LNCAP (cell line): ENCODE results near the gene PRF1.

Experiments used
- CTCF ChIP-seq: fragments of 450-650 bp; IDR thresholded peaks from 2 replicates; pipeline ENCODE4 v1.5.1; 2017; ENCODE audit warnings: mild to moderate bottlenecking

Gene PRF1

DNA sequence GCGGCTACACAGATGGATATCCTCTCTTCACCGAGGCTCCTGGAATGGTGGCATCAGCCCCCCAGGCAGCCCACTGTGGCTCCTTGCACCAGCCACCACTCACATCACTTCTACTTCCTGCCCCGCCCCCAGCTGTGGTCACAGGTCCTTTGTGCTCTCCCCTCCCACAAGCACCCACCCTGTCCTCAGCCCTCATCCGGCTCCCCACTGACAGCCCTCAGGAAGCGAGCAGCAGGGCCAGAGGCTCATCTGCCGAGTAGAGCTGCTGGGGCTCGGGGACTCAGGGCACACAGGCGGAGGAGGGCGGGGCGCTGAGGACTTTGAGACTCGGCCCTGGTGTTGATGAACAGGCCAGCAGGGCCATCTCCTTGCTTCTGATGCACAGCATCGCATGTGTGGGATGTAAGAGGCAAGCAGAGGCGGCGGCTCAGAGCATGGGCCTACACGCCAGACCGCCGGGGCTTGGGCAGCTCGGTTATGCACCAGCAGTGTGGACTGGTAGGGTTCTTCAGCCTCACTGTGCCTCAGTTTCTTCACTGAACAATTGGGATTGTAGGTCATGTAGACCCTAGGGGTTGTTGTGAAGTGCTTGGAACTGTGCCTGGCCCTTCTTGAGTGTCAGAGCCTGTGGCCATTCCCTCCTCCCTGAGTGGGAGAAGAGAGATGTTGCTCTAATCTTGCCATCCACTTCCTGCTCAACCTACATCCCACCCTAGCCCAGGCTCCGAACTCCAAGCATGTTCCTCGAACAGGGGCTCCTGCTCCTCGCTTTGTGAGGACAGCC lies at the start of gene PRF1:
TSS of gene PRF1 (minus strand) at position 77 of the 784 bp plus-strand sequence. CDS start 1,839 bp downstream, outside the sequence.
- no peak for TF ChIP-seq CTCF

GRCh38 chr10:70651661-70652060 lies 49.1 kb upstream of the PRF1 start:
- TF ChIP-seq CTCF: no peak

DNA sequence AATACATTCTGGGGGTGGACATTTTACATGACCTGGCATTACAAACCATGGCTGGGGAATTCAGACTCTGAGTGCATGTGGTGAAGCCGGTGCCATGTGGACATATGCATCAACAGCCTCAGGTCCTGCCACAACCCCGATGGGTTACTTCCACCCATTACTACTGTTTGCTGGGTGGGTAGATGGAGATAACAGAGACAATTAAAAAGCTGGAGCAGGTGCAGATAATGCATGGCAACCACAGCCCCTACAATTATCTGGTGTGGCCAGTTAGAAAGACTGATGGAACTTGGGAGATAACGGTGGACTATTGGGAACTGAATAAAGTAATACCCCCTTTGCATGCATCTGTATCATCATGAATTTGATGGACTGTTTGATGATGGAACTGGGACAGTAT lies 48.2 kb upstream of the PRF1 start:
- TF ChIP-seq CTCF: no peak

GRCh38 chr10:70650104-70650503 lies 47.6 kb upstream of the PRF1 start:
- no peak for TF ChIP-seq CTCF

DNA sequence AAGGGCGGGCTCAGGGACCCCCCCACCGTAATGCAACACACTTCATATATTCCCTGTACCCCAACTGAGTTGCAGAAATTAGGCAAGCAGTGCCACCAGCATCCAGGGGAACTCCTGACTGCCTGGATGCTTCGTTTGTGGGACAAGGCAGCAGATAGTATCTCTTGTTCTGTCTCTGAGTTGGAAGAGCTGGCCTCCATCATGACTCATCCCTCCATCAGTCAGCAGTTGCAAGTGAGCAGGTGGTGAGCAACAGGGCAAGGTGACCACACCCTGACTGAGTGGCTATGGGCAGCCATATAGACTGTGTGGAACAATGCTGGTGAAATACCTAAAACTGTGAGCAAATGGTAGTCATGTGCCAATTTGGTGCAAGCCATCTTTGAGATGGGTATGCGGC lies 47.0 kb upstream of the PRF1 start:
- no peak for TF ChIP-seq CTCF

DNA sequence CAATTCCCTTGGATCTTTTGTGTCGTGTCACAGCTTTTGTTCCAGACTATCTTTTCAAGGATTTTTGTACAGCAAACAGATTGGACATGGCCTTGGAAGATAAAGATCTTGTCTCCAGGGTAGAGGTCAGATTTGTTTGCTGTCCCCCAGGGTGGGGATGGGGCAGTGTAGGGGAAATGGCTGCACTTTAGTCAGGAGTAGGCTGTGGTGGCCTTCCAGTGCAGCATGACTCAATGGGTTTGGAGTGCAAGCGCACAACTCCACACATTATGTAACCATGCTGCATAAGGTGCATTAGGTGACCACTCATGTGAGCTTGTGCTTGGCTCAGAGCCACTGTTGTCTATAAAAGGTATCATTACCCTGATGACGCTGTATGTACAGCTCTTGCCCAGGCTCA lies 45.9 kb upstream of the PRF1 start:
- TF ChIP-seq CTCF: no peak

- no peak for TF ChIP-seq CTCF
Measured at GRCh38 chr10:70647086-70647485, 44.5 kb upstream of the PRF1 start.

GRCh38 chr10:70634011-70634410 lies 31.5 kb upstream of the PRF1 start:
- no peak for TF ChIP-seq CTCF
